Panc1 (cell line): ENCODE results near the gene DLX3. TPM values are rescaled to one million over a fixed set of nuclear protein-coding genes. Genes with fewer than 3 reads are reported as not detected.
A peak's percentile ranks its signal among the peaks of the same experiment; 100 is the strongest.
"Not testable (repeated sequence)": the region's sequence is repeated elsewhere in the genome, so short reads cannot be mapped to it uniquely, and the experiment has no call there.

Source experiments
- ATAC-seq: fragments of 200-7000 bp; cut with Tn5 transposase; 2 replicates; pipeline ENCODE4 v1.9.1; 2020; ENCODE audit warnings: mild to moderate bottlenecking, moderate library complexity
- BruUV-seq: library from RNA; stranded (reverse); fragments of 400-500 nt; replicated peaks from 2 replicates; lab custom pipeline; 2021; lab: Mats Ljungman, UMichigan
- CTCF ChIA-PET: fragments of 300-600 bp; sonication (Branson Sonifier 250); formaldehyde crosslinking; loops from one replicate; lab custom pipeline; 2022; ENCODE audit warnings: antibody characterized with exemption; lab: Charles Lee
- POLR2A ChIA-PET: fragments of 300-600 bp; sonication (Branson Sonifier 250); formaldehyde crosslinking; loops from one replicate; lab custom pipeline; 2022; ENCODE audit warnings: antibody characterized with exemption; lab: Charles Lee
- DNase-seq: peaks from one replicate; pipeline ENCODE4 v3.0.0-alpha.2; 2010; ENCODE audit warnings: low read depth, low spot score
- H3K27ac ChIP-seq: 2 replicates; pipeline ENCODE4 v1.5.1; 2011; ENCODE audit warnings: mild to moderate bottlenecking, low read length, inconsistent platforms
- H3K27me3 ChIP-seq: fragments of 200-500 bp; sonication (Bioruptor generic); 2 replicates; pipeline ENCODE4 v1.6.0; 2014; ENCODE audit warnings: low read length, inconsistent platforms; ENCODE audit not compliant: control insufficient read depth, insufficient read depth
- H3K36me3 ChIP-seq: fragments of 200-500 bp; sonication (Bioruptor generic); 2 replicates; pipeline ENCODE4 v1.5.1; 2014; ENCODE audit warnings: inconsistent platforms, mild to moderate bottlenecking, low read length, moderate library complexity; ENCODE audit not compliant: control insufficient read depth, insufficient read depth
- H3K4me1 ChIP-seq: 2 replicates; pipeline ENCODE4 v1.5.1; 2011; ENCODE audit warnings: inconsistent platforms, mild to moderate bottlenecking, low read length, moderate library complexity; ENCODE audit not compliant: control insufficient read depth, insufficient read depth
- H3K4me3 ChIP-seq, 2 experiments: 2 replicates each; pipeline ENCODE4 v1.5.1; 2011 to 2012; ENCODE audit warnings: low read depth in 2 of 2, low read length in 2 of 2, mild to moderate bottlenecking in 2 of 2, inconsistent platforms in 1 of 2, moderate library complexity in 1 of 2
- H3K9me3 ChIP-seq: fragments of 200-500 bp; sonication (Bioruptor generic); 2 replicates; pipeline ENCODE4 v1.5.1; 2014; ENCODE audit warnings: low read depth, mild to moderate bottlenecking, inconsistent platforms, low read length, moderate library complexity; ENCODE audit not compliant: control insufficient read depth, insufficient read depth
- CTCF ChIP-seq: fragments of 450-650 bp; IDR thresholded peaks from 2 replicates; pipeline ENCODE4 v1.5.1; 2017; ENCODE audit warnings: mild to moderate bottlenecking
- POLR2AphosphoS5 ChIP-seq: IDR thresholded peaks from 2 replicates; pipeline ENCODE4 v1.6.1; 2012; ENCODE audit warnings: mild to moderate bottlenecking, low read depth, low read length, moderate library complexity
- REST ChIP-seq, 2 experiments: IDR thresholded peaks; 2 replicates each; pipeline ENCODE4 v1.6.1; 2011 to 2012; ENCODE audit warnings: low read depth in 2 of 2, control low read depth in 1 of 2, low read length in 1 of 2, mild to moderate bottlenecking in 1 of 2, moderate library complexity in 1 of 2; ENCODE audit not compliant: insufficient read depth in 1 of 2
- SIN3A ChIP-seq: IDR thresholded peaks from 2 replicates; pipeline ENCODE4 v1.6.1; 2012; ENCODE audit warnings: low read depth, mild to moderate bottlenecking, low read length, moderate library complexity, borderline replicate concordance; ENCODE audit not compliant: insufficient read depth
- TCF7L2 ChIP-seq: IDR thresholded peaks from 2 replicates; pipeline ENCODE4 v1.6.1; 2011; ENCODE audit warnings: mild to moderate bottlenecking, low read depth, low read length, inconsistent platforms
- in situ Hi-C: cut with HindIII; loops from 2 replicates; pipeline ENCODE4 v1.10.0; 2016; ENCODE audit warnings: low sequenced_read_pairs, low pct_unique_long_range_greater_than_20kb
- intact Hi-C: fragments of 100-400 bp; cut with micrococcal nuclease; formaldehyde crosslinking; loops from one replicate; pipeline ENCODE4 v1.10.0; 2022; ENCODE audit not compliant: unreplicated experiment
- total RNA-seq: library from RNA; stranded (reverse); gene quantifications from one replicate; pipeline ENCODE4 v1.2.1, GENCODE V29; 2021; ENCODE audit not compliant: unreplicated experiment

Gene DLX3
- total RNA-seq, 1 experiment from 2014 or later = 2.9 TPM

- no peak overlapping the region for H3K4me3 ChIP-seq
- 0 out of 2 replicates have a peak, but pooled peaks have one; percentile 14 for ATAC-seq
- H3K27me3 ChIP-seq = no peaks in the 10 kb centered on the region
- TF ChIP-seq CTCF (no peak), TCF7L2 (no peak), SIN3A (no peak), POLR2AphosphoS5 (no peak), REST (IDR thresholded peaks at IDR 0.05; ENCODE audit: insufficient read depth in 1 of 2, low read depth in 2 of 2, low read length in 1 of 2) (no peak)
- H3K9me3 ChIP-seq = no peaks in the 10 kb centered on the region
- peak overlapping the region; percentile 57 for H3K27ac ChIP-seq
- no peak for DNase-seq
- H3K4me1 ChIP-seq = peaks cover 39% of the 10 kb centered on the region
- POLR2A ChIA-PET = interaction anchor here (0.6 kb wide), 1 partner anchor 12 kb away, joined by 17 read pairs; no protein-coding TSS in a partner anchor
- no peaks in the 10 kb centered on the region for H3K36me3 ChIP-seq
- CTCF ChIA-PET = no interaction called here
- no TSS peak for BruUV-seq
- in situ Hi-C loops (no loop called here), intact Hi-C loops (no loop called here)
Observed at GRCh38 chr17:50043290-50044148, 48.5 kb upstream of the DLX3 start.

- Histone ChIP-seq H3K4me3 (no peak overlapping the region), H3K27me3 (no peaks in the 10 kb centered on the region), H3K36me3 (no peaks in the 10 kb centered on the region), H3K27ac (no peak overlapping the region), H3K4me1 (peaks cover 39% of the 10 kb centered on the region), H3K9me3 (no peaks in the 10 kb centered on the region)
- intact Hi-C loops (no loop called here), in situ Hi-C loops (no loop called here)
- ChIA-PET POLR2A (no interaction called here), CTCF (no interaction called here)
- TF ChIP-seq SIN3A (no peak), CTCF (no peak), REST (IDR thresholded peaks at IDR 0.05; ENCODE audit: insufficient read depth in 1 of 2, low read depth in 2 of 2, low read length in 1 of 2) (no peak), POLR2AphosphoS5 (no peak), TCF7L2 (no peak)
- DNase-seq (no peak), ATAC-seq (no peak)
- BruUV-seq = no TSS peak
Observed at GRCh38 chr17:50042211-50042610, 47.2 kb upstream of the DLX3 start.

- H3K9me3 ChIP-seq, in situ Hi-C loops, H3K36me3 ChIP-seq, H3K4me3 ChIP-seq, CTCF ChIA-PET, POLR2A ChIA-PET, BruUV-seq, intact Hi-C loops, H3K27ac ChIP-seq, DNase-seq, ATAC-seq, H3K27me3 ChIP-seq: not testable (repeated sequence)
- H3K4me1 ChIP-seq = peaks cover 44% of the 10 kb centered on the region
Observed at GRCh38 chr17:50040496-50040895, 45.5 kb upstream of the DLX3 start.
